PC-9 (cell line): ENCODE data around the gene STAG3. TPM values are rescaled to one million over a fixed set of nuclear protein-coding genes. Genes with fewer than 3 reads are reported as not detected.
"Not testable (repeated sequence)": the region's sequence is repeated elsewhere in the genome, so short reads cannot be mapped to it uniquely, and the experiment has no call there.

Experiments used
- Bru-seq: library from RNA; stranded (reverse); fragments of 400-500 nt; gene quantifications from one replicate; lab custom pipeline; 2021; lab: Mats Ljungman, UMichigan
- BruChase-seq, 2 experiments: library from RNA; stranded (reverse); fragments of 400-500 nt; gene quantifications; one replicate each; lab custom pipeline; 2021; lab: Mats Ljungman, UMichigan
- BruUV-seq: library from RNA; stranded (reverse); fragments of 400-500 nt; replicated peaks from 2 replicates; lab custom pipeline; 2021; lab: Mats Ljungman, UMichigan
- CTCF ChIA-PET: fragments of 300-600 bp; sonication (Branson Sonifier 250); formaldehyde crosslinking; loops from one replicate; lab custom pipeline; 2022; ENCODE audit warnings: antibody characterized with exemption; lab: Charles Lee
- POLR2A ChIA-PET: fragments of 300-600 bp; sonication (Branson Sonifier 250); formaldehyde crosslinking; loops from one replicate; lab custom pipeline; 2022; ENCODE audit warnings: antibody characterized with exemption; ENCODE audit not compliant: unreplicated experiment; lab: Charles Lee
- DNase-seq, 2 experiments: peaks; one replicate each; pipeline versions ENCODE4 v3.0.0 to v3.0.0-alpha.2; 2015 to 2022; ENCODE audit warnings: mixed read lengths in 1 of 2
- H2AFZ ChIP-seq: fragments of 200-600 bp; sonication (generic); 2 replicates; pipeline ENCODE4 v1.8.1; 2017; ENCODE audit warnings: antibody characterized with exemption
- H3F3A ChIP-seq: fragments of 200-600 bp; sonication (generic); 2 replicates; pipeline ENCODE4 v1.8.1; 2017; ENCODE audit warnings: antibody characterized with exemption, mild to moderate bottlenecking, low read depth; ENCODE audit not compliant: insufficient read depth
- H3K27ac ChIP-seq: fragments of 200-600 bp; sonication (generic); 2 replicates; pipeline ENCODE4 v1.6.1; 2016; ENCODE audit warnings: mixed run types
- H3K27me3 ChIP-seq: fragments of 200-600 bp; sonication (generic); 2 replicates; pipeline ENCODE4 v1.6.1; 2016; ENCODE audit warnings: low read depth, mixed run types; ENCODE audit not compliant: insufficient read depth
- H3K36me3 ChIP-seq: fragments of 200-600 bp; sonication (generic); 2 replicates; pipeline ENCODE4 v1.6.1; 2016; ENCODE audit warnings: low read depth, mixed run types
- H3K4me1 ChIP-seq: fragments of 200-600 bp; sonication (generic); replicated peaks from 2 replicates; pipeline ENCODE4 v1.6.1; 2016; ENCODE audit warnings: mixed run types; ENCODE audit not compliant: insufficient read depth
- H3K4me2 ChIP-seq: fragments of 200-600 bp; sonication (generic); 2 replicates; pipeline ENCODE4 v1.6.1; 2017; ENCODE audit warnings: mixed run types
- H3K4me3 ChIP-seq: fragments of 200-600 bp; sonication (generic); 2 replicates; pipeline ENCODE4 v1.6.1; 2016; ENCODE audit warnings: mixed run types
- H3K79me2 ChIP-seq: fragments of 200-600 bp; sonication (generic); 2 replicates; pipeline ENCODE4 v1.6.1; 2017; ENCODE audit warnings: low read depth, mixed run types
- H3K9me2 ChIP-seq: fragments of 200-600 bp; sonication (generic); 2 replicates; pipeline ENCODE4 v1.8.1; 2017; ENCODE audit warnings: mild to moderate bottlenecking; ENCODE audit not compliant: insufficient read depth
- H3K9me3 ChIP-seq: fragments of 200-600 bp; sonication (generic); 2 replicates; pipeline ENCODE4 v1.8.1; 2016; ENCODE audit warnings: low read depth; ENCODE audit not compliant: insufficient read depth
- H4K20me1 ChIP-seq: fragments of 200-600 bp; sonication (generic); 2 replicates; pipeline ENCODE4 v1.8.1; 2017; ENCODE audit not compliant: insufficient read depth
- CTCF ChIP-seq: fragments of 200-600 bp; sonication (generic); conservative IDR thresholded peaks from 2 replicates; pipeline ENCODE4 v1.6.1; 2017; ENCODE audit warnings: mixed run types, antibody characterized with exemption, mild to moderate bottlenecking, moderate library complexity
- EZH2 ChIP-seq: fragments of 200-600 bp; sonication (generic); IDR thresholded peaks from 2 replicates; pipeline ENCODE4 v1.8.0; 2017; ENCODE audit warnings: antibody characterized with exemption, low read depth
- intact Hi-C: fragments of 100-400 bp; cut with micrococcal nuclease; formaldehyde crosslinking; loops from one replicate; pipeline ENCODE4 v1.10.0; 2022; ENCODE audit not compliant: unreplicated experiment
- long read RNA-seq: library from polyadenylated mRNA; stranded (forward); transcript quantifications from one replicate; pipeline ENCODE4 v2.0.0, GENCODE V29; 2022
- total RNA-seq: library from RNA; stranded (reverse); gene quantifications from 2 replicates; pipeline ENCODE4 v1.2.3, GENCODE V29; 2021

STAG3 gene
- 0.83 and 1.4 TPM in 2 replicates for total RNA-seq
- percentile 8 among the genes with signal in this experiment for Bru-seq, nascent RNA
- BruChase-seq, experiment 1, labeled RNA remaining after a 2-hour chase, result percentile 13 among the genes with signal in this experiment
- percentile 12 among the genes with signal in this experiment for BruChase-seq, experiment 2, labeled RNA remaining after a 6-hour chase
- long read RNA-seq, partial matches to known transcripts, result 0 of 28 reads
- long read RNA-seq, other reads (novel, unspliced or antisense), result 28 of 28 reads

- H3K27me3 ChIP-seq, result no peaks in the 10 kb centered on the region; the same call in 1 of the 2 replicates
- H3K4me2 ChIP-seq, result peak within 1 kb of the TSS; percentile 100
- BruUV-seq, result no TSS peak
- no peaks in the 10 kb centered on the region for H3K9me2 ChIP-seq
- no peak within 1 kb of the TSS for H3K27ac ChIP-seq
- H4K20me1 ChIP-seq, result no peaks in the 10 kb centered on the region
- POLR2A ChIA-PET, result interaction anchor here (0.6 kb wide), 3 partner anchors 28 to 505 kb away, joined by 3 to 8 read pairs (median 5); partner anchors contain the start of gene LAMTOR4
- peaks cover 2% of the 10 kb centered on the region; the same call in 1 of the 2 replicates for H3F3A ChIP-seq
- DNase-seq, result peak; percentile 81 to 98
- intact Hi-C loops, result no loop called here
- H3K4me3 ChIP-seq, result peak within 1 kb of the TSS; percentile 88
- no peaks in the 10 kb centered on the region for H3K9me3 ChIP-seq
- CTCF ChIA-PET, result interaction anchor here (0.5 to 0.9 kb wide), 3 partner anchors 40 to 394 kb away, joined by 3 to 10 read pairs (median 3); no protein-coding TSS in a partner anchor
- H3K79me2 ChIP-seq, result no peaks in the 10 kb centered on the region
- H3K36me3 ChIP-seq, result no peaks in the 10 kb centered on the region
- H3K4me1 ChIP-seq, result 0 out of 2 replicates have a peak, but pooled peaks cover 6% of the 10 kb centered on the region
- H2AFZ ChIP-seq, result peak within 1 kb of the TSS; percentile 88
- TF ChIP-seq CTCF (no peak), EZH2 (no peak)
These were observed at the start of gene STAG3, which contains the start of gene GPC2 for GRCh38 chr7:100177045-100178001. Gene STAG3 (plus strand): TSS chr7:100177918. CDS start chr7:100180557, 2,639 bp downstream. Gene GPC2 (minus strand): TSS chr7:100177381. CDS start chr7:100177199, 182 bp downstream.

- Histone ChIP-seq H4K20me1 (no peaks in the 10 kb centered on the region), H3K36me3 (no peaks in the 10 kb centered on the region), H3K27me3 (no peaks in the 10 kb centered on the region), H3K4me3 (no peak overlapping the region), H3K79me2 (peaks cover 8% of the 10 kb centered on the region; the same call in 1 of the 2 replicates), H3K27ac (no peak overlapping the region), H3K4me1 (peaks cover 19% of the 10 kb centered on the region; the same call in 1 of the 2 replicates), H3K4me2 (no peak overlapping the region), H3K9me3 (no peaks in the 10 kb centered on the region), H3K9me2 (no peaks in the 10 kb centered on the region), H3F3A (peaks cover 42% of the 10 kb centered on the region), H2AFZ (no peak overlapping the region)
- DNase-seq, result no peak
- TF ChIP-seq EZH2, result no peak
- TF ChIP-seq CTCF, result no peak
- intact Hi-C loops, result no loop called here
- ChIA-PET POLR2A (no interaction called here), CTCF (interaction anchor here (0.5 to 0.6 kb wide), 2 partner anchors 45 to 1027 kb away, joined by 4 to 10 read pairs; no protein-coding TSS in a partner anchor)
- BruUV-seq, result no TSS peak
These were observed 49.1 kb upstream of the STAG3 start for GRCh38 chr7:100128637-100128963.

- H3F3A ChIP-seq, result peaks cover 34% of the 10 kb centered on the region
- H3K27me3 ChIP-seq, H3K79me2 ChIP-seq, H4K20me1 ChIP-seq, BruUV-seq, H3K9me2 ChIP-seq, H3K4me3 ChIP-seq, H3K9me3 ChIP-seq, H3K36me3 ChIP-seq: not testable (repeated sequence)
- intact Hi-C loops, result loop anchor here (5.0 to 10.0 kb wide), 2 partner anchors 222 to 725 kb away; partner anchors contain the start of gene SLC12A9
- peak; percentile 42 to 94 for DNase-seq
- peak overlapping the region; percentile 57; the same call in 1 of the 2 replicates for H3K4me2 ChIP-seq
- 0 out of 2 replicates have a peak overlapping the region, but pooled peaks have one; percentile 71 for H2AFZ ChIP-seq
- ChIA-PET CTCF (interaction anchor here (0.6 to 1.1 kb wide), 3 partner anchors 28 to 136 kb away, joined by 3 to 4 read pairs (median 3); partner anchors contain the start of gene AP4M1), POLR2A (interaction anchor here (0.6 to 0.8 kb wide), 3 partner anchors 29 to 326 kb away, joined by 4 to 10 read pairs (median 6); partner anchors contain the start of gene MCM7)
- H3K27ac ChIP-seq, result peak overlapping the region; percentile 46
- peaks cover 18% of the 10 kb centered on the region; the same call in 1 of the 2 replicates for H3K4me1 ChIP-seq
These were observed 47.5 kb upstream of the STAG3 start for GRCh38 chr7:100130220-100130607.
